HEK293T (cell line): ENCODE results near the gene KRTAP10-4.

Experiments
- ELF4 ChIP-seq: fragments of 450-650 bp; IDR thresholded peaks from 2 replicates; pipeline ENCODE4 v1.6.1; 2017; ENCODE audit warnings: antibody characterized with exemption
- FOXM1 ChIP-seq: fragments of 450-650 bp; IDR thresholded peaks from 2 replicates; pipeline ENCODE4 v1.6.1; 2017; ENCODE audit warnings: mild to moderate bottlenecking, borderline replicate concordance
- SP1 ChIP-seq: fragments of 450-650 bp; IDR thresholded peaks from 2 replicates; pipeline ENCODE4 v1.6.1; 2017

DNA sequence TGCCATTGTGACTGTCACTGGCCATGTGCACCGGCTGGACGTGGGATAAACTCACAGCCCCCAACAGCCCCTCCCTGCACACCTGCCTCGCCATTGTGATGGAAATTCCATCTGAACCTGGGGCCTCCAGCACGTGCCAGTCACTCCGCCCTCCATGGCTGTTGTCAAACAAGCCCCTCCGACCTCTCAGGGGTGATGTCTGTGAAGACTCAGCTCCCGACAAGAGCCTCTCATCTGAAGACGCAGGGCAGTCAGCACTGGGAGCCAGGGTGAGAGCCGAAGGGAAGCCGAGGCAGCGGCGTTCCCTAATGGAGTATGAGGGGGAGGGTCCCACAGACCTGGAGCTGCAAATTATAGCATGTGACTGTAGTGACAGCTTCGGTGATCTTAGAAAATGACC lies 20.8 kb upstream of the KRTAP10-4 start:
- TF ChIP-seq SP1, result no peak
- TF ChIP-seq FOXM1, result no peak
- TF ChIP-seq ELF4, result no peak
